ENCODE data around the gene GSK3A. TPM values are rescaled to one million over a fixed set of nuclear protein-coding genes. Genes with fewer than 3 reads are reported as not detected.
A peak's percentile ranks its signal among the peaks of the same experiment; 100 is the strongest.

Gene GSK3A
- total and polyA plus RNA-seq, 4 donors: 23.7 to 147 (median 86.4) TPM

DNA sequence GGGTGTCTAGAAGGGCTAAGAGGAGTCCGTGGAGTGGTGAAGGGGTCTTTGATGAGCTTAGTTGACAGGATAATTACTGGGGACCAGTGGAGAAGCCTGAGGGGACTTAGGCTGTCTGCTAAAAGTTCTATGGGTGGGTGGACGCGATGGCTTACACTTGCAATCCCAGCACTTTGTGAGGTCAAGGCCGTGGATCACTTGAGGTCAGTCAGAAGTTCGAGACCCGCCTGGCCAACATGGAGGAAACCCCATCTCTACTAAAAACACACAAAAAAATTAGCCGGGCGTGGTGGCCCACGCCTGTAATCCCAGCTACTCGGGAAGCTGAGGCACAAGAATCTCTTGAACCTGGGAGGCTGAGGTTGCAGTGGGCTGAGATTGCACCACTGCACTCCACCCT, 2.8 kb upstream of the GSK3A start:
- H3K4me3 ChIP-seq (ENCODE audit: low read depth, low read length): no peak overlapping the region

GRCh38 chr19:42244347-42245220, 2.2 kb upstream of the GSK3A start:
- H3K27ac ChIP-seq (ENCODE audit: low read depth, low read length): peak overlapping the region; percentile 96
- WGBS (ENCODE audit: insufficient coverage): 2% methylated on average over 43 of the region's 45 CpGs
- peak overlapping the region; percentile 85 for H3K4me3 ChIP-seq (ENCODE audit: low read depth, low read length)
- H3K27me3 ChIP-seq (ENCODE audit: control insufficient read depth, insufficient read depth, low read length): no peaks in the 10 kb centered on the region
- peak in 4 of 6 donors; percentile 77 to 98 (median 95) for DNase-seq (ENCODE audit: low read depth in 4 of 6, low spot score in 6 of 6)
- H3K36me3 ChIP-seq (ENCODE audit: control insufficient read depth, insufficient read depth, low read length): peaks cover 36% of the 10 kb centered on the region
- no peaks in the 10 kb centered on the region for H3K9me3 ChIP-seq (ENCODE audit: control insufficient read depth, insufficient read depth, low read length)
- H3K4me1 ChIP-seq (ENCODE audit: control insufficient read depth, insufficient read depth, low read length): peaks cover 68% of the 10 kb centered on the region

More for the DNA sequence above, 2.8 kb upstream of the GSK3A start:
- no peak for DNase-seq (ENCODE audit: low read depth in 4 of 6, low spot score in 6 of 6)
- Histone ChIP-seq H3K36me3 (ENCODE audit: control insufficient read depth, insufficient read depth, low read length) (peaks cover 34% of the 10 kb centered on the region), H3K27ac (ENCODE audit: low read depth, low read length) (peak overlapping the region; percentile 20), H3K4me1 (ENCODE audit: control insufficient read depth, insufficient read depth, low read length) (peaks cover 67% of the 10 kb centered on the region), H3K27me3 (ENCODE audit: control insufficient read depth, insufficient read depth, low read length) (no peaks in the 10 kb centered on the region), H3K9me3 (ENCODE audit: control insufficient read depth, insufficient read depth, low read length) (no peaks in the 10 kb centered on the region)
- WGBS (ENCODE audit: insufficient coverage): 40% methylated on average over 1 of the region's 10 CpGs

DNA sequence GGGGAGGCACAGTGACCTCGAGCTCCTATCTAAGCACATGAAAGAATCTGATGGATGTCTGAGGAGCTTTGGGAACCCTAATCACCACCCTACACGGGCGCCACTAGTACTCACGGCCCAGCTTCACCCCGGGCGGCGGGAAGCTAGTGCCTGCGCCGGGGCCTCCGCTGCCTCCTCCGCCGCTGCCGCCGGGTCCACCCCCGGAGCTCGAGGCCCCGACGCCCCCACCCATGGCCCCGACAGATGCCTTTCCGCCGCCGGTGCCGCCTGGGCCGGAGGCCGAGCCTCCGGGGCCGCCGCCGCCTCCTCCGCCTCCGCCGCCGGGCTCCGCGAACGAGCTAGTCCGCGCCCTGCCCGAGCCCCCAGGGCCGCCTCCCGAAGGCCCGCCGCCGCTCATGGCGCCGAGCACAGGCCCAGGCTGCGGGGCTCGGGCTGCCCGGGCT, 312 bp downstream of the GSK3A start:
- peak in 1 of 6 donors; percentile 13 for DNase-seq (ENCODE audit: low read depth in 4 of 6, low spot score in 6 of 6)
- Histone ChIP-seq H3K4me1 (ENCODE audit: control insufficient read depth, insufficient read depth, low read length) (peaks cover 51% of the 10 kb centered on the region), H3K27ac (ENCODE audit: low read depth, low read length) (peak overlapping the region; percentile 33), H3K9me3 (ENCODE audit: control insufficient read depth, insufficient read depth, low read length) (no peaks in the 10 kb centered on the region), H3K4me3 (ENCODE audit: low read depth, low read length) (peak overlapping the region; percentile 61), H3K36me3 (ENCODE audit: control insufficient read depth, insufficient read depth, low read length) (peaks cover 30% of the 10 kb centered on the region), H3K27me3 (ENCODE audit: control insufficient read depth, insufficient read depth, low read length) (no peaks in the 10 kb centered on the region)
- WGBS (ENCODE audit: insufficient coverage): under 1% methylated on average over 49 of the region's 49 CpGs

DNA sequence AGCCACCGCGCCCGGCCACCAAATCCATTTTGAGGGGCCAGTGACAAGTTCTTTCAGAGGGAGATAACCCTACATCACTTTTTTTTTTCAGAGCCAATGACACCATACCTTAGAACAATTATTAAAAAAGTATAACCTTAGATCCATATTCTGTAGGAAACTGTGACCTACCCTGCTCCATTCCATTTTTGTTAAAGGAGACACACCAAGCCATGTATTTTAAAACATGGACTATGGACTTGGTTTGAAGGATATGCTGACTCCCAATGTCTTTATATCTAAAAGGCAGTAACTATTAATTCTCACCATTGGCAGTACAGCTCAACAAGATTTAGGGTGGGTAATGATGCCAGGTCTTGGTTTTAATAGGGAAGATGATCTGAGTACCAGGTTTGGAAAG, 1.1 kb downstream of the GSK3A start:
- H3K27ac ChIP-seq (ENCODE audit: low read depth, low read length): peak overlapping the region; percentile 33
- no peaks in the 10 kb centered on the region for H3K27me3 ChIP-seq (ENCODE audit: control insufficient read depth, insufficient read depth, low read length)
- H3K4me1 ChIP-seq (ENCODE audit: control insufficient read depth, insufficient read depth, low read length): peaks cover 42% of the 10 kb centered on the region
- peaks cover 35% of the 10 kb centered on the region for H3K36me3 ChIP-seq (ENCODE audit: control insufficient read depth, insufficient read depth, low read length)
- H3K4me3 ChIP-seq (ENCODE audit: low read depth, low read length): peak overlapping the region; percentile 61
- WGBS (ENCODE audit: insufficient coverage): no CpG with 5 or more reads among the region's 3 CpGs
- DNase-seq (ENCODE audit: low read depth in 4 of 6, low spot score in 6 of 6): no peak
- H3K9me3 ChIP-seq (ENCODE audit: control insufficient read depth, insufficient read depth, low read length): no peaks in the 10 kb centered on the region

DNA sequence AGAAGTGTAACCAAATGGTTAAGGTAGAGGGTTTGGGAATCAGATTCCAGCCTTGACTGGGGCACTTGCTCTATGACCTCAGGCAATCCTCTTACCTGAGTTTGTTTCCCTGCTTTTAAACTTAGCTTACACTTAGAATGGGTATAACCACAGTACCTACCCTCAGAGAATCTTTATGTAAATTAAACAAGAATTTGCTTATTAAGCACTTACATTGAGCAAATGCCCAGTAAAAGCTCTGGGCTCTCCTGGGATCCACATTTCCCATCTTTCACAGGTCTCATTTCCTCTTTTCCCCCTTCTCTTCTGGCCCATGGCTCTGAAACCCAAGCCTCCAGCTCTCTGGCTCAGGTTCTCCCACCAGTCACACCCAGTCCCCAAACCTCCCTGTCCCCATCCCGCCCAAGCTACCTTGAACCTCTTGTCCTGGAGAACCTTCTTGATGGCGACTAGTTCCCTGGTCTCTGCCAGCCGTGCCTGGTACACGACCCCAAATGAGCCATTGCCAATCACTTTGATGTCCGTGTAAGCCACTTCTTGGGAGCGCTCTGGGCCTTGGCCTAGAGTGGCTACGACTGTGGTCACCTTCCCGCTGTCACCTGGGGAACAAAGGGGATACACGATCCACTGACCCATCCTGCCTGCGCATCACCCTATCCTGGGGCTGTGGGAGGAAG, 2.7 kb downstream of the GSK3A start:
- Histone ChIP-seq H3K4me3 (ENCODE audit: low read depth, low read length) (no peak overlapping the region), H3K27me3 (ENCODE audit: control insufficient read depth, insufficient read depth, low read length) (no peaks in the 10 kb centered on the region), H3K4me1 (ENCODE audit: control insufficient read depth, insufficient read depth, low read length) (peaks cover 26% of the 10 kb centered on the region), H3K9me3 (ENCODE audit: control insufficient read depth, insufficient read depth, low read length) (no peaks in the 10 kb centered on the region), H3K36me3 (ENCODE audit: control insufficient read depth, insufficient read depth, low read length) (peaks cover 51% of the 10 kb centered on the region), H3K27ac (ENCODE audit: low read depth, low read length) (no peak overlapping the region)
- WGBS (ENCODE audit: insufficient coverage): 94% methylated on average over 8 of the region's 10 CpGs
- no peak for DNase-seq (ENCODE audit: low read depth in 4 of 6, low spot score in 6 of 6)

DNA sequence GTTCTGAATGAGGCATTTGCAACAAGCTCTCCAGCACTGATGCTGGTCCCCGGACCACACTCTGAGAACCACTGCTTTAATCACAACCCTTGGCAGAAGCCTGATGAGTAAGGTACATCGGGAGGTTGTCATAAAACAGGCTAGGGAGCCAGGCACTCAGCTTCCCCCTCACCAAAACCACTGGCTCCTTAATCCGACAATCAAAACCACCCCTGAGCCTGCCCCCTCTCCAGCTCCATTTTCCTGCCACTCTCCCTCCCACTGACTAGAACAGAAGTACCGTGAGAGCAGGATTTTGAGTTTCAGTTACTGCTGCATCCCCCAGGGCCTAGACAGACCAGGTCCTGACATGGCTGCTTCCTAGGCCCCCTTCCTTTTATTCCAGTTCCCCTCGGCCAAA, 7.2 kb downstream of the GSK3A start:
- Histone ChIP-seq H3K4me3 (ENCODE audit: low read depth, low read length) (no peak overlapping the region), H3K27ac (ENCODE audit: low read depth, low read length) (no peak overlapping the region), H3K4me1 (ENCODE audit: control insufficient read depth, insufficient read depth, low read length) (peaks cover 12% of the 10 kb centered on the region), H3K27me3 (ENCODE audit: control insufficient read depth, insufficient read depth, low read length) (no peaks in the 10 kb centered on the region), H3K36me3 (ENCODE audit: control insufficient read depth, insufficient read depth, low read length) (peaks cover 93% of the 10 kb centered on the region), H3K9me3 (ENCODE audit: control insufficient read depth, insufficient read depth, low read length) (no peaks in the 10 kb centered on the region)
- WGBS (ENCODE audit: insufficient coverage): 67% methylated on average over 5 of the region's 5 CpGs
- no peak for DNase-seq (ENCODE audit: low read depth in 4 of 6, low spot score in 6 of 6)

- H3K9me3 ChIP-seq (ENCODE audit: control insufficient read depth, insufficient read depth, low read length): no peaks in the 10 kb centered on the region
- H3K4me1 ChIP-seq (ENCODE audit: control insufficient read depth, insufficient read depth, low read length): peaks cover 13% of the 10 kb centered on the region
- H3K27ac ChIP-seq (ENCODE audit: low read depth, low read length): no peak overlapping the region
- no peaks in the 10 kb centered on the region for H3K27me3 ChIP-seq (ENCODE audit: control insufficient read depth, insufficient read depth, low read length)
- no peak overlapping the region for H3K4me3 ChIP-seq (ENCODE audit: low read depth, low read length)
- DNase-seq (ENCODE audit: low read depth in 4 of 6, low spot score in 6 of 6): no peak
- 97% methylated on average over 11 of the region's 11 CpGs for WGBS (ENCODE audit: insufficient coverage)
- H3K36me3 ChIP-seq (ENCODE audit: control insufficient read depth, insufficient read depth, low read length): peaks cover 93% of the 10 kb centered on the region
These were observed 8.0 kb downstream of the GSK3A start for GRCh38 chr19:42234364-42234763.

- no peak for DNase-seq (ENCODE audit: low read depth in 4 of 6, low spot score in 6 of 6)
- Histone ChIP-seq H3K9me3 (ENCODE audit: control insufficient read depth, insufficient read depth, low read length) (no peaks in the 10 kb centered on the region), H3K27me3 (ENCODE audit: control insufficient read depth, insufficient read depth, low read length) (no peaks in the 10 kb centered on the region), H3K36me3 (ENCODE audit: control insufficient read depth, insufficient read depth, low read length) (peaks cover 93% of the 10 kb centered on the region), H3K27ac (ENCODE audit: low read depth, low read length) (no peak overlapping the region), H3K4me1 (ENCODE audit: control insufficient read depth, insufficient read depth, low read length) (peaks cover 13% of the 10 kb centered on the region), H3K4me3 (ENCODE audit: low read depth, low read length) (no peak overlapping the region)
- 89% methylated on average over 4 of the region's 6 CpGs for WGBS (ENCODE audit: insufficient coverage)
These were observed 8.6 kb downstream of the GSK3A start for GRCh38 chr19:42233678-42234292.

DNA sequence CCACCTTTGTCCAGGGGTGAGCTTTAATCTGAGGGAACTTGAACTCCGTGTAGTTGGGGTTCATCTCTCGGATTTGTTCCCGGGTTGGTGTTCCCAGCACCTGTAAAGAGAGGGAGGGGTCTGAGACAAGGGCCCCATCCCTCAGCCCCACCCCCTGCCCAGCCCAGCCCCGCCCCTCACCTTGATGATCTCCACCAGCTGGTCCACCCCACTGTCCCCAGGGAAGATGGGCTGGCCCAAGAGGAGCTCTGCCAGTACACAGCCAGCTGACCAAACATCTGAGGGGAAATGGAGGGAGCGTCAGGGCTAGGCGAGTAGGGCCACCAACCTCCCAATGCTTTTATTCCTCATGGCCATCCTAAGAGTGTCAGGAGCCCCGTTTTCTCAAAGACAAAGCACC, 9.3 kb downstream of the GSK3A start:
- H3K9me3 ChIP-seq (ENCODE audit: control insufficient read depth, insufficient read depth, low read length): no peaks in the 10 kb centered on the region
- no peaks in the 10 kb centered on the region for H3K27me3 ChIP-seq (ENCODE audit: control insufficient read depth, insufficient read depth, low read length)
- WGBS (ENCODE audit: insufficient coverage): 88% methylated on average over 3 of the region's 7 CpGs
- H3K27ac ChIP-seq (ENCODE audit: low read depth, low read length): no peak overlapping the region
- H3K36me3 ChIP-seq (ENCODE audit: control insufficient read depth, insufficient read depth, low read length): peaks cover 93% of the 10 kb centered on the region
- peaks cover 13% of the 10 kb centered on the region for H3K4me1 ChIP-seq (ENCODE audit: control insufficient read depth, insufficient read depth, low read length)
- no peak overlapping the region for H3K4me3 ChIP-seq (ENCODE audit: low read depth, low read length)
- no peak for DNase-seq (ENCODE audit: low read depth in 4 of 6, low spot score in 6 of 6)

Data from spinal cord (tissue), 10 donors.